DND-41 (cell line): ENCODE data around the gene FAXDC2.

Source experiments
- ATAC-seq: fragments of 200-7000 bp; cut with Tn5 transposase; 3 replicates; pipeline ENCODE4 v1.9.1; 2021; ENCODE audit warnings: low read depth; ENCODE audit not compliant: insufficient read depth
- DNase-seq: peaks from one replicate; pipeline ENCODE4 v3.0.0-alpha.2; 2020
- H2AFZ ChIP-seq: 2 replicates; pipeline ENCODE4 v1.6.0; 2012; ENCODE audit warnings: low read depth, low read length
- H3K27ac ChIP-seq: 2 replicates; pipeline ENCODE4 v1.5.1; 2012; ENCODE audit warnings: low read length, inconsistent platforms
- H3K27me3 ChIP-seq: fragments of 200-600 bp; sonication (generic); 2 replicates; pipeline ENCODE4 v1.6.0; 2012; ENCODE audit warnings: low read length, mild to moderate bottlenecking, inconsistent platforms; ENCODE audit not compliant: insufficient read depth, poor library complexity
- H3K36me3 ChIP-seq: 2 replicates; pipeline ENCODE4 v1.5.1; 2012; ENCODE audit warnings: low read length, inconsistent platforms; ENCODE audit not compliant: insufficient read depth
- H3K4me1 ChIP-seq: 2 replicates; pipeline ENCODE4 v1.5.1; 2012; ENCODE audit warnings: mild to moderate bottlenecking, low read length; ENCODE audit not compliant: insufficient read depth
- H3K4me2 ChIP-seq: 2 replicates; pipeline ENCODE4 v1.6.0; 2012; ENCODE audit warnings: mild to moderate bottlenecking, moderate library complexity, low read length, inconsistent platforms; ENCODE audit not compliant: insufficient read depth
- H3K4me3 ChIP-seq, 2 experiments: fragments of 200-600 bp in 1 of 2; shearing (Covaris generic) in 1 of 2; 2 replicates each; pipeline ENCODE4 v1.5.1; 2012 to 2016; ENCODE audit warnings: inconsistent platforms in 2 of 2, low read length in 2 of 2, mild to moderate bottlenecking in 2 of 2, low read depth in 1 of 2, moderate library complexity in 1 of 2
- H3K79me2 ChIP-seq: 2 replicates; pipeline ENCODE4 v1.6.0; 2012; ENCODE audit warnings: low read length, inconsistent platforms; ENCODE audit not compliant: insufficient read depth
- H3K9ac ChIP-seq: 2 replicates; pipeline ENCODE4 v1.6.0; 2012; ENCODE audit warnings: low read depth, mild to moderate bottlenecking, inconsistent platforms, low read length, moderate library complexity
- H3K9me3 ChIP-seq: 2 replicates; pipeline ENCODE4 v1.5.1; 2012; ENCODE audit warnings: low read length, moderate library complexity, mild to moderate bottlenecking, inconsistent platforms; ENCODE audit not compliant: insufficient read depth, severe bottlenecking
- H4K20me1 ChIP-seq: 2 replicates; pipeline ENCODE4 v1.6.0; 2012; ENCODE audit warnings: low read length; ENCODE audit not compliant: insufficient read depth
- CTCF ChIP-seq: IDR thresholded peaks from 2 replicates; pipeline ENCODE4 v1.5.1; 2012; ENCODE audit warnings: borderline replicate concordance, low read length, moderate library complexity, mild to moderate bottlenecking; ENCODE audit not compliant: poor library complexity, severe bottlenecking; ENCODE audit errors: extremely low read depth
- EZH2 ChIP-seq: IDR thresholded peaks from 3 replicates; pipeline ENCODE4 v1.6.1; 2012; ENCODE audit warnings: borderline replicate concordance, low read depth, mild to moderate bottlenecking, moderate library complexity, low read length, inconsistent platforms; ENCODE audit not compliant: severe bottlenecking

Gene FAXDC2

DNA sequence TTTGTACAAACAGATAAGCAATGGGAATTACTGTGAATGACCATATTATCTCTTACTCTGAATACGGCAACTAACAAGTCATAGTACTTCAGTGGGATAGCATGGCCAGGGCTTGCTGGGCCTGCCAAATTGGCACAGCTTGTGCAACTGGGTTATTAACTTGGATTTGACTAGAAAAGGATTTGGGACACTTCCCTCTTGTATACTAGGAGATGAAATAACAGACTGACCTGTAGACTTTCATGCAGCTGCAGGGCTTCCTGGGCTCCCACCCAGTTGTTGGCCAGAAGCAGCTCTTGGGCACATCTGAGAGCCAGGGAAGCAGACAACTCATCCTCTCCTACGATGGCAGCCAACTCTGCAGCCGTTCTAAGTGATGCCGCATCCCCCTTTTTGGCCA, 47.8 kb upstream of the FAXDC2 start:
- peaks cover 92% of the 10 kb centered on the region for H3K36me3 ChIP-seq
- H3K4me2 ChIP-seq = no peak overlapping the region
- no peaks in the 10 kb centered on the region for H3K9me3 ChIP-seq
- TF ChIP-seq EZH2 (no peak), CTCF (no peak)
- DNase-seq (no peak), ATAC-seq (no peak)
- H3K27me3 ChIP-seq = no peaks in the 10 kb centered on the region
- H3K9ac ChIP-seq = no peak overlapping the region
- H3K27ac ChIP-seq = no peak overlapping the region
- H2AFZ ChIP-seq = no peak overlapping the region
- H3K4me1 ChIP-seq = no peaks in the 10 kb centered on the region
- H3K4me3 ChIP-seq = no peak overlapping the region
- H3K79me2 ChIP-seq = no peaks in the 10 kb centered on the region
- H4K20me1 ChIP-seq = no peaks in the 10 kb centered on the region

- H3K9me3 ChIP-seq = no peaks in the 10 kb centered on the region
- H3K27me3 ChIP-seq = no peaks in the 10 kb centered on the region
- H3K36me3 ChIP-seq = peaks cover 86% of the 10 kb centered on the region
- H2AFZ ChIP-seq = no peak overlapping the region
- H3K79me2 ChIP-seq = no peaks in the 10 kb centered on the region
- no peak overlapping the region for H3K4me3 ChIP-seq
- H3K27ac ChIP-seq = no peak overlapping the region
- no peaks in the 10 kb centered on the region for H4K20me1 ChIP-seq
- ATAC-seq (no peak), DNase-seq (no peak)
- H3K9ac ChIP-seq = no peak overlapping the region
- TF ChIP-seq EZH2 (no peak), CTCF (no peak)
- H3K4me2 ChIP-seq = no peak overlapping the region
- no peaks in the 10 kb centered on the region for H3K4me1 ChIP-seq
These were observed 46.3 kb upstream of the FAXDC2 start for GRCh38 chr5:154896562-154897165.

GRCh38 chr5:154895606-154896561, 45.5 kb upstream of the FAXDC2 start:
- ATAC-seq (no peak), DNase-seq (no peak)
- H3K36me3 ChIP-seq = peaks cover 86% of the 10 kb centered on the region
- H3K4me1 ChIP-seq = no peaks in the 10 kb centered on the region
- no peak overlapping the region for H3K4me2 ChIP-seq
- no peaks in the 10 kb centered on the region for H3K9me3 ChIP-seq
- no peak overlapping the region for H3K4me3 ChIP-seq
- H3K27ac ChIP-seq = no peak overlapping the region
- no peak for TF ChIP-seq CTCF
- TF ChIP-seq EZH2 = no peak
- H3K27me3 ChIP-seq = no peaks in the 10 kb centered on the region
- H4K20me1 ChIP-seq = no peaks in the 10 kb centered on the region
- no peak overlapping the region for H3K9ac ChIP-seq
- H2AFZ ChIP-seq = no peak overlapping the region
- H3K79me2 ChIP-seq = no peaks in the 10 kb centered on the region
